Ecto neural progenitor cell (in vitro differentiated cells): ENCODE measurements around the gene ATP8B4.

ENCODE experiments used
- DNase-seq: peaks from one replicate; pipeline ENCODE4 v3.0.0-alpha.2; 2018; ENCODE audit warnings: low spot score

Gene ATP8B4

DNA sequence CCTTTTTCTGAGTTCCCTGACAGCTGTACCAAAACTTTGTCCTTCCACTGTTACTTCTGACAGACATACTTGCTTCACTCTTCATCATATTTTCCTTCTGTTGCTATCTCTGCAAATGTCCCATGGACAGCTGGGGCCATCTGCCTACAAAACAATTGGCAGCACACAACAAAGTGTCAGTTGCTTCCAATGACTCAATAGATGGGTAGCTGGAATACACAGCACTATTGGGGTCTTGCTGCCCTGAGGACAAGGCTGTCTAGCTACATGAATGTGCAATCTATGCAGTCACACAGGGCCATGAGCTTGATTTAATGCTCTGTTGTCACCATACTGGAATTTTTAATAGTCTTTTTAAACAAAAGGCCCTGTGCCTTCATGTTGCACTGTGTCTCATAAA is 305.4 kb downstream of the ATP8B4 start:
- no peak for DNase-seq

DNA sequence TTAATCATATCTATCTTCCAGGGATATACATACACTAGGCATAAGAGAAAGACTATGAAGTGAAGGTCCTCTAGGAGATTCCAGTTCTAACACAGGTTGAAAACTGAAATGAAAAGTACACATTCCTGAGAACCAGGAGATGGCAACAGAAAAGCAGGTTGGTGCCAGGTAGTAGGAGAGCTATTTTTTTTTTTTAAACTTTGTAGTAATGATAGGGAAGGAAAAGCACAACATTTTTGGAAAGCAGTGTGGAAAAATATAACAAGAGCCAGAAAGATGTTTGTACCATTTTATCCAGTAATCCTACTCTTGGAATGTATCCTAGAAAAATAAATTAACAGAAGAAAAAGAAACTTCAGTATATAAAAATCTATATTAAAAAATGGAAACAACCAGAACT is 308.3 kb downstream of the ATP8B4 start:
- no peak for DNase-seq

DNA sequence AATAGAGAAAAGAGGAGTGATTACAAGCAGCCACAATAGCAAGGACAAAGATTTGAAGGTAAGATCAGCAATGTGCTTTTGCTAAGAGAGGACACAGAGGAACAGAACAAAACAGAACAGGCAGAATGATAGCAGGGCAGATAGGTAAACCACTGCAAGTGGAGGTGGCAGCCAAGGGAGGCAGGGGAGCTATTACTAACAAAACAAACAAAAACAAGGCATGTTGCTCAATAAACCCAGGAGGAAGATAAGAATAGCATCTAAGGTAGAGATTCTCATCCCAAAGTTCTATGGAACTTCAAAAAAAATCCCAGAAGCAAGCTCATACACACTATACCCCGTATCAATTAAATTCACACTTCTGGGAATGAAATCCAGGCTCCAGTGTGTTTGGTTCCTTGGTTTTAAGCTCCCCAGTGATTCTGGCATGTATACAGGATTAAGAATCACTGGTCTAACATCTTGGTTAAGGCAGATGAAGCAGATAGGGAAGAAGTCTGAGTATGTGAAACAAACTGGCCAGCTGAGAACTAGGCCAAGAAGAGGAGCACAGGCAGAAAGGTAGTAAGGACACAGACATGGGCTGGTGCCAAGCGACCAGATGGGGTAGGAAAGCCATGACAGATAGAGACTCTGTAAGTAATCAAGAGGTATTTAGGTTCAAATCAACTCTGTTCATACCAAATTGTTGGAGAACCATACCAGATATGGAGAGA is 309.0 kb downstream of the ATP8B4 start:
- no peak for DNase-seq

DNA sequence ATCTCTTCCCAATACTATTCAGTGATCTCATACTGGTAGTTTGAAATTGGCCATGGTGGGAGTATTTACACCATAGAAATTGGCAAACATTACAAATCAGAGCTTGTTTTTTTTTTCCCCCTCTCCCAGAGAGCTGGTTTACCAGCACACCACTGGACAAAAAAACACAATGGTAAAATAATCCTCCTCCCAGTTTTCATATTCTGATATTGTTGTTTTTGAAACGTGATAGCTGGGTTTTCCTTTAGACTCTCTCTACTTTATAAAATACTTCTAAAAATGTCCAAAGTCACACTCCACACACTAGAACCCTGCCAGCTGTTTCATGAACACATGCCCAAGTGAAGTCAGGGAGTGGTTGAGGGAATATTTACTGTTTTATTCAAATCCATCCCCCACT is 310.7 kb downstream of the ATP8B4 start:
- DNase-seq = no peak
